ENCODE measurements around the gene PKIB.
"Not testable (repeated sequence)": the region's sequence is repeated elsewhere in the genome, so short reads cannot be mapped to it uniquely, and the experiment has no call there.

The PKIB gene

DNA sequence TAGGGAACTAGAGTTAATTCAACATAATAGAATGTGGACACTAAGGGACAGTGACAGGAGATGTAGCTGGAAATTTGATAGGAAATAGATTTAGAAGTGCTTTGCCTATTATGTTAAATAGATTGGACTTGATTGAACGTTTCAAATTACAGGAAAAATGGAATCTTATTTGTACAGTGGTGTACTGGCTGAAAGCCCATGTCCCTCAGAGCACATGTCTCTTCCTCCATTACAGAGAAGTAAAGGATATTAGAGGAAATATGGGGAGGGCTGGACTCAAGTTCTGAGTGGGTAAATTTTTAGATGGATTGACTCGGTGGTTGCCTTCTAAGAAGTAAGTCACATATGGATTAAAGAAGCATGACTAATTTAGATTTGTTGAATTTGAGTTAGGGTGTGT lies 11.4 kb downstream of the PKIB start:
- DNase-seq: no peak

DNA sequence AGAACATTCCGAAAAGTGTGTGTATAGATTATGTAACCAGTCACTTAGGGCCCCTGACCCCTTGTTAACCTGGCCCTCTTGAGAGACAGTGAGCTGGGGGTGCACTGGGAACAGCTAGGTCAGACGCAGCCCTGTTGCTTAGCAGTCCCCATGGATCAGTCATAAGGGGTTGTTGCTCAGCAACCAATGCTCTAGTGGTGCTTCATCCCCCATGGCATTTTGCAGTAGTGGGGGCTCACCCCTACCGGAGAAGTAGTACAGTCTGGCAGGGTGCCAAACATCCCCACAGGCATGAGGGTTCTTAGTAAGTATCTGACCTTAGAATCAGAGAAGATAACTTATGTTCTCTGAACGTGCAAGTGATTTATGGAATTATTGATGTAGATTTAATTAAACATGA lies 12.3 kb downstream of the PKIB start:
- DNase-seq: no peak

DNA sequence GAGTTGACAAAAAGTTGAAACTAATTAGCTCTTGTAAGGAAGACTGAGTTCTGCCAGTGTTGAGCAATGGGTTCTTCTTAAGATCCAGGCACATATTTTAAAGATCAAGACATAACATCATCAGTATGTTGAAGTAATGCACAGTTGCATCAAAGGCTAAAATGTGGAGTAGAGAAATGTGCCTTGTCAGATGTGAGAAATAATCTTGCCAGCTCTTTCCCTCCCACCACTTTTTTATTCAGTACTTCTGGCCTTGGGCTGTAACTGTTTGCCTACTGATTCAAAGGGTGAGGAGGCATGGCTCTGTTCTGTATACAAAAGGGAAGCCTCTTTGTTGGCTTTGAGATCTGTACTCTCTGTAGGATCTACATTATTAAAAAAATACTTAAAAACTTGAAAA lies 13.1 kb downstream of the PKIB start:
- no peak for DNase-seq

DNA sequence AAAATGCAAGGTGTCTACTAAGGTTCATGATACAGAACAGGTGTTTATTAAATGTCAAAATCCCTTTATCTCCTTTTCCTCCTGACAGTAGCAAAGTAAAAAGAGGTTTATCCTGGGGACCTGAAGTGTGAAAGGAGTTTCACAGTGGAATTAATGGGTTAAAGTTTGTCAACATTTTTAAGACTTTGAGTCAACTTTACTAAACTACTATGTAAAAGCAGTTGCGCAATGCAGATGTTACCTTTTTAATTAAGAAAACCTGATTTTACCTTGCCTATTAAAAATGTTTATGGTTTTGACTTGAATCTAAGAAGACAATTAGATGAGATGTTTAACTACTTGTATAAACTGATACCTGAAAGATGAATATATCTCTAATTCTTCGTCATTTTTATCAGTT lies 14.6 kb downstream of the PKIB start:
- no peak for DNase-seq

DNA sequence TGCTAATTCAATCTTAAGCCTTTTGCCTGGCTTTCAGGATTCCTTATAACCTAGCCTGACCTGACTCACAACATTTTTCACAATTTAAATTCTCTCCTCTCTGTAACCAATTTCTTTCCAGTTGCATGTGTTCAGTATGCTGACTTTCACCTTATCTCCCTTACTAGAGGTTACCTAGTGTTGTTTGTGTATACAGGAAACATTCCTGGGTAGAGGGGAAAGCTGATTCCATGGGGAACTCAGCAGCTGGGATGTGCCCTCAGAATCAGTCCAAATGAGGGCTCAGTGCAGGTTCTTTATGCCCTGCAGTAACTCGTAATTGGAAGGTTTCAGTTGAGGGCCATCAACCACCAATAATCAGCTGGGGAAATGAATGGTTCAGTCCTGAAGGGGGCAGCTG lies 18.5 kb downstream of the PKIB start:
- no peak for DNase-seq

- DNase-seq: no peak
Observed at GRCh38 chr6:122631571-122632249, 21.5 kb downstream of the PKIB start.

- no peak for DNase-seq
Observed at GRCh38 chr6:122640366-122640765, 30.2 kb downstream of the PKIB start.

GRCh38 chr6:122641819-122642218 lies 31.6 kb downstream of the PKIB start:
- DNase-seq: no peak

GRCh38 chr6:122642604-122643003 lies 32.4 kb downstream of the PKIB start:
- DNase-seq: not testable (repeated sequence)

DNA sequence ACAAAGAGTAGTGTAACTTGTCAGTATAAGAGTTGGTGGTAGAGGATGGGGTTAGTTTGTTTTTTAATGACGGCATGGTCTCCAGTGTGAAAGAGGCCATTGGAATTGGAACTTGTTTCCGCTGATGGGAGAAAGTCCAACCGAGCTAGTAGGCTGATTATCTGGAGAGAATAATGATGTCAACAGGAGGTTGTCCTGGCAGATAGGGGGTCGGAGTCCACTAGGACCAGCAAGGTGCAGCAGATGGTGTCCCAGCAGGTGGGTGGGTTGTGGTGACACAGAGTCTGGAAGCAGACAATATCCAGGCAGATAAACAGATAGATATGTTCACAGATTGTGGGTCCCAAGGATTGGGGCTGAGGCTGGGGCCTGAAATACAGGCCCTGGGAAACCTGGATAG lies 35.1 kb downstream of the PKIB start:
- no peak for DNase-seq

DNA sequence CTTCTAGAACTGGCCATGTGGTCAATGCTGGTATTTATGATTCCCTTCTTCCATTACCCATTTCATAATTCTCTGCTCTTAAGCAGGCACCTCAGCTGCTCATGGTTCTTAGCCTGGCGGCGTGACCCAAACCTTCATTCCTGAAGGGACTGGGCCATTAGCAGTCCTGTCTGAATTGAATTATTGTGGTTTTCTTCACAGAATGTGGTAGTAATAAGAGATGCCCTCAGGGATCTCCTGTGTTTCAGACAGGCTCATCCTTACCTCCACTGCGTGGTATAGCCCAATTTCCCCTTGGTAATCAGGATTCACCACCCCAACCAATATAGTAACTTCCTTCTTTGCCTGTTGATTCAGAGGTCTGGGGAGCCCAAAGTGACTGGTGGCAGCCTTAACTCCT lies 37.6 kb downstream of the PKIB start:
- no peak for DNase-seq

GRCh38 chr6:122648726-122649125 lies 38.5 kb downstream of the PKIB start:
- no peak for DNase-seq

DNA sequence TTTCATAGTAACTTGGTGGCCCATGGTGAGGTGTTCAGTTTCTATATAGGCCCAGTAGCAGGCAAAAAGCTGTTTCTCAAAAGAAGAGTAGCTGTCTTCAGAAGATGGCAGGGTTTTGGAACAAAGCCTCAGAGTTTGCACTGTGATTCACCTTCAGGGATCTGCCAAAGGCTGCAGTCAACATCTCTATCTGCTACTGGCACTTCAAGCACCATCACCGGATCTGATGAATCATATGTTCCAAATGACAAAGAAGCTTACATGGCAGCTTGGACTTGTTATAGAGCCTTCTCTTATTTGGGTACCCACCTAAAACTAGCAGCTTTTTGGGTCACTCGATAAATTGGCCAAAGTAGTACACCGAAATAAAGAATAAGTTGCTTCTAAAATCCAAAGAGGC lies 39.5 kb downstream of the PKIB start:
- DNase-seq: no peak

DNA sequence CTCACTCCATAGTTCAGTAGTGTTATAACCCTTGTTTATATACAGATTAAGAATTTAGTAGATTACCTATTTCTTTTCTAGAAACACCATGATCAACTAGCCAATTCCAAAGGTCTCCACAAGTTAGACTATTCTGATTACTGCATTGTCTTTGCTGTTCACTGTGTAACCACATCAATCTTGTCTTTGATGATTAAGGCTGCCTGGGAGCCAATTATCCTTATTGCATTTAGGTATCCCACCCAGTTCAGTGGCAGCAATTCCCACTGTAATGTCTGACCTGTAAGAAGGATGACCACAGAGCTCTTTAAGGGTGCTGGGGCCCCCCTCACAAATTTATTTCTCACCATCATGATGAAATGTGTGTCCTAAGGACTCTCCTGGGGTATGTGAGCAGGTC lies 40.2 kb downstream of the PKIB start:
- no peak for DNase-seq

GRCh38 chr6:122651031-122651430 lies 40.8 kb downstream of the PKIB start:
- no peak for DNase-seq

GRCh38 chr6:122651604-122652003 lies 41.4 kb downstream of the PKIB start:
- DNase-seq: no peak

GRCh38 chr6:122652431-122652830 lies 42.2 kb downstream of the PKIB start:
- no peak for DNase-seq

- no peak for DNase-seq
Observed at GRCh38 chr6:122653094-122653493, 42.9 kb downstream of the PKIB start.

GRCh38 chr6:122654012-122654411 lies 43.8 kb downstream of the PKIB start:
- no peak for DNase-seq

DNA sequence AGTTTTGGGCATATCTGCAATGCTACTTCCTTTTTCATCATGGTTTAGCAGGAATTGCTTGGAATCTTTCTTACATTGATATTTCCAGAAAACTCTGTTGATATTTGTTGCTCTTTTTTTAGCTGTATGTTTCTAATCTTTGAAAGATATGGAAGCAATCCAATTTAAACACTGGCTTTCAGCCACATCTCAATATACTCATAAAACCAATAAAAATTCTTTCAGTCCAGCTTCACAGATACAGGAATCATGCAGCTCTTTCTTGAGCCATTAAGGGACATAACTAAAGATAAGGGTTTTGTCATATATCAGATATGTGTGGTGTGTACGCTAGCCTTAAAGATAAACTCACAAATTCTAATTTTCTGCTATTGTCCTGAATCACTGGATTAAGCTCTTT lies 47.4 kb downstream of the PKIB start:
- no peak for DNase-seq

GRCh38 chr6:122660296-122660695 lies 50.1 kb downstream of the PKIB start:
- DNase-seq: no peak

DNA sequence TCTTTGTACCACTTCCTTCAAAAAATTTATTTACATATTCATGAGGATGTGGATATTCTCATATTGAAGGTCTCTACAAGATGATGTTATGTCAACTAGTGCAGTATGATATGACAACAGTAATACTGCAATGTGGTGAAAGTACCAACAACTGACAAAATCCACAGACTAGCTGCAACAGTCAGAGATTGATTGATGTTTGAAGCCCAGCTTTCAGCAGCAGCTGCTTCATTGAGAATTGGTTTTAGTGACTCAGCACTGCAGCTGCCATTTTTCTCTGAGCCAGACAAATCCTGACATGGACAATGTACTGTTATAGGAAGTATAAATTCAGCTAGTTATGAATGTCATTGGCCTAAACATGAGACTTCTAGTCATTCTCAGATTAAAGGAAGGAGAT lies 53.8 kb downstream of the PKIB start:
- DNase-seq: no peak

DNA sequence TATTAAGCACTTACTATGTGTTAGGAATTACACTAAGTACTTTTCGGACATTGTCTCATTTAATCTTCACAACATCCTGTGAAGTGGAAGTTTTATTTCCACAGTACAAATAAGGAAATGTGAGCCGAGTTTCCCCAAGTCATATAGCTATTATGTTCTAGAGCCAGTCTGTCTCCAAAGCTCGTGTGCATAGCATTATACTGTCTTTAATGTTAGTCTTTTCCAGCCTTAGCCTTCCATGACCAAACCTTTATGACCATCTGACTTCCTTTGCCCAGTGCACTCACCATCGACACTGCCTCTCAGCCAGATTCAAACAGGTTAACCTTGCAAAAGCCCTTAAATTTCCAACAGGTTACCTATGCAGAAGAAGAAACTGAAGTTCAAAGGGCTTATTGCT lies 55.7 kb downstream of the PKIB start:
- no peak for DNase-seq

DNA sequence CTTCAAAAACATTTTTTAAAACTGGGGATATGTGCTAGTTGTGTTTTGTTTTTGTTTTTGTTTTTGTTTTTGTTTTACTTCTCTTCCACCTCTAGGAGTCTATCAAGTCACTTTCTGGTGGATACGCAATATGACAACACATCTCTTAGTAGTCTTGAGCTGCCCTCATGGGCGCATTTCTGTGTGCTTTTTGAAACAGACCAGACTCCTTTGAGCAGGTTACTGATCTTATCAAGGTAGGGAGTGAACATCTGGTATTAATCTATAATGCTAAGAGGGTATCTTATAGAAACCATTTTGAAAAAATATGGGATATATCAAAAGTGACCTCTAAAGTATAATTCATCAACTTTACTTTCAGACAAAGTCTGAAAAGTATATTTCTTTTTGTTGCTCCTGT lies 56.2 kb downstream of the PKIB start:
- no peak for DNase-seq

- no peak for DNase-seq
Observed at GRCh38 chr6:122669418-122669817, 59.2 kb downstream of the PKIB start.

DNA sequence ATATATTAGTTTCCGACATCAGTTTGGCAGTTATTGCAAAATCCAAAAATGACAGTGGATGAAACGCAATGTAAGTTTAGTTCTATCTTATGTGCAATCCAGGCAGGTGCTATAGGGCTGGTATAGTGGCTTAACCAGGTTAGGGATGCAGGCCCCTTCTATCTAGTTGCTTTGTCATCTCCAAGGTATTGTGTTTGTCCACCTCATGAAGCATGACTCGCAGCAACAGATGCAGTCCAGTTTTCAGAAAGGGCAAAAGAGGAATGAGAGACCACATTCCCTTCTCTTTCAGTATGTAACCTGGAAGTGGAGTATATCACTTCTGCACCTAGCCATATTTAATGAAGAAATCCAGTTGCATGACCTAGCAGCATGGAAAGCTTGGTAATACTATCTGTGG lies 59.7 kb downstream of the PKIB start:
- DNase-seq: no peak
